COLO668 (cell line): ENCODE results near the gene LBHD1.
"Not testable (repeated sequence)": the region's sequence is repeated elsewhere in the genome, so short reads cannot be mapped to it uniquely, and the experiment has no call there.

Experiments
- DNase-seq: peaks from one replicate; lab custom pipeline; 2025; ENCODE audit not compliant: unreplicated experiment; lab: John Stamatoyannopoulos, UW

LBHD1 gene

DNA sequence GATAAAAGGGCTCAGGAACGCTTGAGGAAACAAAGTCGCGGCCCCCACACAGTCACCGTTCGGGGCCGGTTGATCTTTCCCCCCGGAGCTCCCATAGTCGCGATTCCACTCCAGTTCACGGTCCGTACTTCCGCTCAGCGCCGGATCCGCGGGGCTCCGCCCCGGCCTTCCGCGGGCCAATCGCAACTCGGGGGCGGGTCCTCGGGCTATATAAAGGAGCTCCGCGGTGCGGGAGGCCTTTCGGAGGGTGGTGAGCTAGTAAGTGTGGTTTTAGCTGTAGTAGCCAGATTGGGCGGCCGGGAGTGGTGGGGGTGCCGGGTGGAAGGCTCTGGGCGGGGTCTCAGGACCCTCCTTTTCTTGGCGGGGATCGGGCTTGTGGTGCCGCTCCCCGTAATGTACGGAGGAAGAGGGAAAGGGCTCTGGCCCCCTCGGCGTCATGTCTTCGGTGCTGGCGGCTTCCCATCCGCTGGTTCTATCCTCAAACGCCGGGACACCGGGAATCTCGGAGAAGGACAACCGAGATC is 6.9 kb downstream of the LBHD1 start, which contains the start of the genes C11orf98 and CSKMT:
Gene C11orf98 (minus strand): TSS at position 136 of the 524 bp plus-strand sequence. CDS start 41 bp downstream, at position 95.
Gene CSKMT (plus strand): TSS at position 238 of the 524 bp plus-strand sequence. CDS start 568 bp downstream, outside the sequence.
- DNase-seq: peak; percentile 92

DNA sequence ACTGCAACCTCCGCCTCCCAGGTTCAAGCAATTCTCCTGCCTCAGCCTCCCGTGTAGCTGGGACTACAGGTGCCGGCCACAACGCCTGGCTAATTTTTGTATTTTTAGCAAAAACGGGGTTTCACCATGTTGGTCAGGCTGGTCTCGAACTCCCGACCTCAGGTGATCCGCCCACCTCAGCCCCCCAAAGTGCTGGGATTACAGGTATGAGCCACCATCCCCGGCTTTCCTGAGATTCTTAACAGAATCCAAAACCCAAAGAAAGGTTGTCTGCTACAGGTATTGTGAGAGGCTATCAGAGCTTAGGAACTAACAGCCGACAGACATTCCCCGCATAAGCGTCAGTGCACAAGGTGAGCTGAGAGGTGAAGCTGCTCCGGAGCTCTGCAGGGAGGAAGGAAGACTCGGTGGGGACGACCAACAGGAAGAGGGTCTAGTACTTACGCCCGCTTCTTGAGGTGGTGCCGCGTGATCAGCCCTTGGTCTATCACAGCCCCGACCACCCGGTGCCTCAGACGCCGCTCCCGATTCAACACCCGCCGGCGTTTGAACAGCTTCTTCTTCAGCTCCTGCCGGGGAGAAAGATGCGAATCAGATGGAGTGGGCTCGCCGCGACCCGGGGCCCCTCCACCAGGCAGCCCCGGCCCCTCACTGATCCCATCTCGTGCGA is 7.5 kb downstream of the LBHD1 start:
- peak; percentile 60 for DNase-seq

DNA sequence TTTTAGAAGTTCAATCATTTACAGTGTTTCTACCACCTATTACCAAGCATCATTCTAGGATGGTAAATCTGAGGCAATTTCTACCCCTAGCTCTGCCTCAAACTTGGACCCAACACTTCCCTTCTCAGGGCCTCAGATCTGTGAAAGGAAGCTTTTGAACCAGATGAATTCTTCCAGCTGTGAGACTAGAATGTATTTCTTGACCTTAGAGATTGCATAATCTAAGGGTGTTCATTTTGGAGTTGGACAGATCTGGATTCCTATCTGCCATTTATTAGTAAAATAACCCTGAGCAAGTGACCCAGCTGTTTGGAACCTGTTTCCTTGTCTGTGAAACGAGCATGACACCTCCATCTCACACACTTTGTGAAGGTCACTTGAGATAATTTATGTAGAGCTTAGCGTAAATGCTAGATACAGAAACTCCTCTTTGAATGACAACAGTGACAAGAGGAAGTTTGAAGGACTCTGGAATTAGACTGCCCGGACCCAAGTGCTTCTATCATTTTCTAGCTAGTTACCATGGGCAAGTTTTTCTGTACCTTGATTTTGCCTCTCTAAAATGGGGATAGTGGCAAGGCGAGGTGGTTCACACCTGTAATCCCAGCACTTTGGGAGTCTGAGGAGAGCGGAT is 15.2 kb downstream of the LBHD1 start:
- no peak for DNase-seq

DNA sequence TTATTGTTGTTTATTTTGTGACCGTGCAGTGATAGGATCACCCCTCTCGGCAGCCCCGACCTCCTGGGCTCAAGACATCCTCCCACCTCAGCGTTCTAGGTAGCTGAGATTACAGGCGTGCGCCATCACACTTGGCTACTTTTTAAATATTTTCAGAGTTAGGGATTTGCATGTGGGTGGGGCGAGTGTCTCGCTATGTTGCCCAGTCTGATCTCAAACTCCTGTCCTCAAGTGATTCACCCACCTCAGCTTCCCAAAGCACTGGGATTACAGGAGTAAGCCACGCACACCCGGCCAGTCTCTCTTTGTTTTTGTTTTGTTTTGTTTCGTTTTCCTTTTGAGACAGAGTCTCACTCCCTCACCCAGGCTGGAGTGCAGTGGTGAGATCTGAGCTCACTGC is 17.8 kb downstream of the LBHD1 start:
- DNase-seq: no peak

DNA sequence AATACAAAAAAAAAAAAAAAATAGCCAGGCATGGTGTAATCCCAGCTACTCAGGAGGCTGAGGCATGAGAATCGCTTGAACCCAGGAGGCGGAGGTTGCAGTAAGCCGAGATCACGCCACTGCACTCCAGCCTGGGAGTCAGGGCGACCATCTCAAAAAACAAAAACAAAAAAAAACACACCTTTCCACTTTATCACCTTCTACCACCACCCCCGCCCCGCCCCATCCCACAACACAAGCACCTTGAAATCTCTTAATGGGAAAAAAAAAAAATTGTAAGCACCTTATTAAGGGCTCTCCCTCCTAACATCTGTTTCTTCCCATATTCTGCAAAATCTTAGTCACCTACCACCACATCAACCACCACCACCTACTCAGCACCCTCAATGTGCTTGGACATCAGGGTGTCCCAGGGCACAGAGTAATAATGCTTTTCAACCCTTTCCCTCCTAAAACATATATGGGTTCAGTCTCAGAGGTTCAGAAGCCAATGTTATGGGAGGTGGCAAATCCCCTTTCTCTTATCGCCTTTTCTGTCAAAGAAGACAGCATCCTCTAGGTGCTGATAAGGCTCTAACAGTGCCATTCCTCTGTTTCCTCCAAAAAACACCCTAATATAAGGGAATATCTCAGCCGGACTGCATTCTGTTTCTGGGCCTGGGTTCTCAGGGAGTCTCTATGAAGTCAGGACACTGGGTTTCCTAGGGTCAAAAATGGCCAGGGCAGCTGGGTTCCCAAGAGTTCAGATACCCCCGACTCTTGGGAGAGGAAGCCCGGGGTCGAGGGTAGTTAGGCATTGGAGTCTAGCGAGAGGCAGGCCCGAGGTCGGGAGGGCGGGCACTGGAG is 19.7 kb downstream of the LBHD1 start:
- no peak for DNase-seq

DNA sequence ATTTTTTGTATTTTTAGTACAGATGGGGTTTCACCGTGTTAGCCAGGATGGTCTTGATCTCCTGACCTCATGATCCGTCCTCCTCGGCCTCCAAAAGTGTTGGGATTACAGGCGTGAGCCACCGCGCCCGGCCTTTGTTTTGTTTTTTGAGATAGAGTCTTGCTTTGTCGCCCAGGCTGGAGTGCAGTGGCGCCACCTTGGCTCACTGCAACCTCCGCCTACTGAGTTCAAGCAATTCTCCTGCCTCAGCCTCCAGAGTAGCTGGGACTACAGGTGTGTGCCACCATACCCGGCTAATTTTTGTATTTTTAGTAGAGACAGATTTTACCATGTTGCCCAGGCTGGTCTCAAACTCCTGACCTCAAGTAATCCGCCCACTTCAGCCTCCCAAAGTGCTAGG is 21.8 kb downstream of the LBHD1 start:
- not testable (repeated sequence) for DNase-seq

DNA sequence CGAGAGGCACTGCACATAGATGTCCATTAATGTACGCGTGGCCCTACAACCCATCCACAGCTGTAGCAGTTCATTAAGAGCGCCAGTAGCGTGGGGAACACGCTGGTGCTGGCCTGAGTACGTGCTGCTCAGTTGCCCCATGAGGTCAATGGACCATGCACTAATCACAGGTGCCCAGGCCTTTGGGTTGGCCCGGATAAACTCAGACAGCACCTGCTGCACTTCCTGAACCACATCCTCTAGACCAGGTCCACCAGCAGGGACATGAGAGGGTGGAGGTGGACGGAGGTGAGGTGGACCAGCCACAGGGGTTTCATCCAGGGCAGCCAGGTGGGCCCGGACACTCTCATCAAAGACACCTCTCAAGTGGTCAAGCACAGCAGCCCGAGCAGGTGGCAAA is 22.6 kb downstream of the LBHD1 start:
- DNase-seq: no peak

DNA sequence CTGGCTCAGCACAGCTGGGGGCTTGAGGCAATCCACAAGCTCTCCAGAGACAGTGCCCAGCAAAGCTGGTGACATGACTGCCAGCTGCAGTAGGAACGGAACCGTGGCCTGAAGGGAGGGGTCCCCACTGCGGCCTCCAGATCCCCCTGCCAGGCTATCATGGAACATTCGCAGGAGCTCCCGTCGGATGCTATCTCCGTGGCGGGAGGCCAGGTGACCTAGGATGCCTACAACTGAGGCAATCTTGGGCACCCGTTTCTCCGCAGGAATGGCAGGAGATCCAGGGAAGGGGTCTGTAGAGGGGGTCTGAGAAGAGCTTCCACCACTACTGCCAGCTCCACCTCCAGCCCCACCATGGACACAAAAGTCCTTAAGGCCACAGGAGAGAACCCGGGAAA is 23.1 kb downstream of the LBHD1 start:
- DNase-seq: no peak

DNA sequence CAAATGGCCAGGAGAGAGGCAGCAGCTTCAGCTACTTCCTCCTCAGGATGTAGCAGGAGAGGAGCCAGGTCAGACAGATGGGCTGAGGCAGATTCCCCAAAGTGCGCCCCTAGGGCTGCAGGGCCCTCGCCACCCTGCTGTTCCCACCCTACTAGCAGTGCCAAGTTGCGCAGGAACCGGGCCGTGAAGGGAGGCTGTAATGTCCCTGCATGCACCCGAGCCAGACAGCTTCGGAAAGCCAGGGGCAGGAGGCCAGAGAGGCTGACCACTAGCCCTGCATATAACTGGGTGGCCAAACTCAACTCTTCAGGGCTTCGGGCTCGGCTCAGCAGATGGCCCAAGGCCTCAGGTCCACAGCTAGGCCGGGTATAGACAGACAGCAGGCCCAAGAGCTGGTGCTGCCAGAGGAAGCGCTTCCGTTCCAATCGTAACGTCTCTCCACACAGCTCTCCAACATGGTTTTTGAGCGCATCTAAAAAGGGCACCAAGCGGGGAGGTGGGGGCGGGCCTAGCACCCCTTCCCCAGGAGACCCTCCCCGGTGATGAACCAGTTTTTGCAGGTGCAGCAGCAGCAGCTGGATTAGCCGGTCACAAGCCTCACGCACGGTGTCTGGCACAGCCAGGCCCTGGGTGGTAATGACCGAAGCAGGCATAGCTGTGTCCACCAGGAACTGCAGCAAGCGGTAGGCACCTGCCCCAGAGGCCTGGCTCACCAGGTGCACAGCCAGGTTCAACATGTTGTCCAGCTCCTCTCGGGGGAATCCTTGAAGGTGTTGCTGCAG is 23.7 kb downstream of the LBHD1 start:
- DNase-seq: no peak

DNA sequence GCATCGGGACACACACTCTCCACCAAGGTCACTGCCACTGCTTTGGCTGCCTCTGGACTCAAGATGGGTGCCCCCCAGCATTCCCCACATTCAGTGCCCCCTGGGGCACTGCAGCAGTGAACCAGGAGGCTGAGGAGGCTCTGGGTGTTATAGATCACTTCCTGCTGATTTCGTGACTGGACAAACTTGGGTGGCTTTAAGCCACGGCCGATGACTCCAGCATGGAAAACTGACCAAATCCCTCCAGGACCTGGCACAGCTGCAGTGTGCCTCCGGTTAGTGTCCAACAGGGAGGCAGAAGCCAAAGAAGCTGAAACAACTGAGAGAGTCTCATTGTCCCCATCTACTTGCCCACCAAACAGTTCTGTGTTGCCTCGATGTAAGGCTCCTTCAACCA is 24.5 kb downstream of the LBHD1 start:
- no peak for DNase-seq

DNA sequence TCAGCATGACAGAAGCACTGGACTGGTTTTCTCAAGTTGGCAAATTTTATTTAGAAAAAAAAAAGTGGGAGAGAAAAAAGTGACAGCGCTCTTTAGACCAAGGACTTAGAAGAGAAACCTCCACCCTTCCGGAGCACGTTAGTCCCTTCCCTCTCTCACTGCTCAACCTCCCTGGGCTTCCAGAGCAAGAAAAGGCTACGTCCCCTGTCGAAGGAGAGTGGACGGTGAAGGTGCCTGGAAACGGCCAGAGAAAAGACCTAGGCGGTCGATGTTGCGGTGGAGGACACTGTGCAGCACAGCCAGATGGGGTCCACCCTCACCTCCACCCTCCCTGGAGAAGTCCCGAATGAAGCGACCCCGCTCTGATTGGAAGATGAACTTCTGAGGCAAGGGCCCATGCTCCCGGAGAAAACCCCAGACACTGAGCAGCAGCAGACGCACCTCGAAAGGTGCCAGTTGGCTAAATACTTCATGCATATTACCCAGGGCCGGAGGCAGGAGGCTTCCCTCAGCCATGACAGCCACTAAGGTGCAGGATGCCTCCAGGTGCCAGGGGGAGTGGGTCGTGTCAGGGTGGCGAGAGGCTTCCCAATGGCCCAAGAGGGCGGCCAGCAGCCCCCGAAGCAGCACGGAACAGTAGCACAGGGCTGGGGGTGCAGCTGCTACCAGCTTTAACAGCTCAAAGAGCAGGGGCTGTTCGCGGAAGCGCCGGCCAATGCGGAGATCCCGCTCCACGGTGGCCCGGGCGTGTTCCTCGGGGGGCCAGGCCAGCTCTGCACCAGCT is 25.1 kb downstream of the LBHD1 start:
- DNase-seq: no peak

DNA sequence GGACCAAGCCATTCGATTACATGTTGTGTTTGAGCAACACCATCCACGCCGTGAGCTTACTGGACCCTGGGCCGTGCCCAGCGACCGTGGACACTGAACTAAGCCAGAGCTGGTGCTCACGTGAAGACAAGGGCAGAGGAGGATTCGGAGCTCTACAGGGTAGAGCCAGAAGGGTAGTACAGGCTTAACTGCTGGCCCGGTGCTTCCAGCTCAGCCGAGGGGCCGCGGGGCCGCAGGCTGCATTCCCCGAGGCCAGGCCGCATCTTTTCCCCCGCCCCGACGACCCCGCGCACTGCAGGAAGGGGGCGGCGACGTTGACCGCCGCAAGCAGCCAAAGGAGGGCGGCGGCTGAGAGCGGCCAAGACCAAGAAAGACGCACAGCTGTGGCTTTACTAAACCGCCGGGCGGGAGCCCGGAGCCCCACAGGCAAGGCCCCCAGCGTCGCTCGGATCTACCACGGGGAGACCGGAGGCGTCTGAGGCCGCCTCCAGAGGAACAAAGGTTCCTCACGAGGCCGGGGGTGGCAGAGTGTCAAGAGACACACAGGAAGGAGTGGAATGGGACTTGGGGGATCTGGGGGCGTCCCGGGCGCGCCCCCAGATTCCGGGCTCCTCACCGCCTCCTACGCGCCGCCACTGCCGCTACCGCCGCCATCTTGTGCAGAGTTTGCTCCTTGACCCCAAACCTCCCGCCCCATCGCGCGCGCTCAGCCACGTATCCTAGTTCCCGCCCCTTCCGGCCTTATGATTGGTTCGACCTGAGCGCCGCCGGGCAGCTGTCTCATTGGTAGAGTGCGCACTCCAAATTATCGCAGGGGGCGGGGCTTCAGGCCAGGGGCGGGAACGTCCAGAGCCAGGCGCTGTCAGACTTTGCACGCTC is 25.9 kb downstream of the LBHD1 start, which contains the start of gene GANAB:
Gene GANAB (minus strand): TSS at position 668 of the 879 bp plus-strand sequence. CDS start 14 bp downstream, at position 654.
- peak; percentile 99 for DNase-seq

DNA sequence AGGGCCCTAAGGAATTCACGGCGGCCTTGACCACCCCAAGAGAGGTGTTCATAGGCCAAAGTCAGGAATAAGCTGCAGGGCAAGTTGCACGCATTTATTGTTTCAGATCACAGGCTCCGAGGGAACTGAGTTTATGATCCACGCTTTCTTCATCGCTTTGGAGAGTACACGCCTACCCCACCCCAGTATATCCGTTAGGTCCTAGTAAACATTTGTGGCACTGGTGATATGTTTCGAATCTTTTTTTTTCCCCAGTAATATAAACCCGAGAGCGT is 26.5 kb downstream of the LBHD1 start:
- no peak for DNase-seq

DNA sequence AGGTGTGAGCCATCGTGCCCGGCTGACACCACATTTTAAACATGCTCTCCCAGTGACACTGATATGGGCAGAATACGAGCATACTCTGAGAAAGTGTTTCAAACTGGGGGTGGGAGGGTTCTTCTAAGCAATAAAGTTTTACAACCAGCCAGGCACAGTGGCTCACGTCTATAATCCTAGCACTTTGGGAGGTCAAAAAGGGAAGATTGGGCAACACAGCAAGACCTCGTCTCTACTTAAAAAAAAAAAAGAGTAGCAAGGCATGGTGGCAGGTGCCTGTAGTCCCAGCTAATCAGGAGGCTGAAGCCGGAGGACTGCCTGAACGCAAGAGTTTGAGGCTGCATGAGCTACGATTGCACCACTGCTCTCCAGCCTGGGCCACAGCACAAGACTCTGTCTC is 27.8 kb downstream of the LBHD1 start:
- DNase-seq: no peak

DNA sequence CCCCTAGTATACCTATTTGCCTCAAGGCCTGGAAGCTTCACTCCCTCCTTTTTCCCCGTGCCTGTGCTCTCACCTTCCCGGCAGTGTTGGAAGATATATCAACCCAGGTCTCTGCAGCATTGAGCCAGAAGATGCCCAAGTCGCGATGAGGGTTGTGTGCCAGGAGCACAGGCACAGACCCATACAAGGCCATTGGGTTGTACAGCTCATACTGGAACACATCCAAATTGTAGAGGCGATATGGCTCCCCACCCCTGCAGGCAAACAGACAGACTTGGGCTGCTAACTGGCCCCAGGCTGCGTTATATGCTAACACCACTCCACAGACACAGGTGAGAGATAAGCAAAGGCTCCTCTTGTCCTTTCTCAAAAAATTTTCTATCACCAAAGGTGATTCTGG is 39.6 kb downstream of the LBHD1 start:
- DNase-seq: no peak

DNA sequence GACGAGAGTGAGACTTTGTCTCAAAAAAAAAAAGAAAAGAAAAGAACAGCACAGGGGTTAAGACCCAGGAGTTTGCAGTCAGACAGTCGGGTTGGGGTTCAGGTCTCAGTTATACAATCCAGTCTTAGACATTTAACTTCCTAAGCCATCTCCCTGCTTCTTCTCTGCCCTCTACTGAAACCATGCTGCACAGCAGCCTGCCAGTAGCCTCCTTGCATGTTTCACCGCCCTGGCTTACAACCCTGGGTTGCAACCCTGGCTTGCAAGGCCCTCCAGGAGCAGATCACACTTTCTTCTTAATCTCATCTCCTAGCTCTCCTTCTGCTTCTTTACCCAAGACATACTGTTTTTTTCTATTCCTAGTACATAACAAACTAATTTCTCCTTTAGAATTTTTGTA is 44.4 kb downstream of the LBHD1 start:
- no peak for DNase-seq

DNA sequence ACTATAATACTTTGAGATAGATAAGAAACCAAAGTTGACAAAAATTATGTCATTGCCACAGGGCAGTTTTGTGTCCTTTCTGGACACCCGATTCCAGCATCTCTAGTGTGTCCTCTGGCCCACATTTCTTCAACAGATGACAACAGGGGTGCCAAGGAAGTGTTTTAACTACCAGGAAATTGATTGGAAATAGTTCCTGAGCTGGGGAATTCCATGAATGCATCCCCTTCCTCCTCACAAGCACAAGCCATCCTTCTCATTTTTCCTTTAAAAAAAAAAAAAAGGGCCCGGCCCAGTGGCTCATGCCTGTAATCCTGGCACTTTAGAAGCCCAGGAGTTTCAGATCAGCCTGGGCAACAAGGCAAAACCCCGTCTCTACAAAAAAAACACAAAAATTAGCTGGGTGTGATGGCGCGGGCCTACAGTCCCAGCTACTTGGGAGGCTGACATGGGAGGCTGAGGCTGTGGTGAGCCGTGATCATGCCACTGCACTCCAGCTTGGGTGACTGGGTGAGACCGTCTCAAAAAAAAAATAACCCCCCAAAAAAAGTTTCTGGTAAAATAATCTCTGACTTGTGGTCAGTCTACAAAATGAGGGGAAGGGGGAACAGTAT is 49.5 kb downstream of the LBHD1 start:
- DNase-seq: no peak

DNA sequence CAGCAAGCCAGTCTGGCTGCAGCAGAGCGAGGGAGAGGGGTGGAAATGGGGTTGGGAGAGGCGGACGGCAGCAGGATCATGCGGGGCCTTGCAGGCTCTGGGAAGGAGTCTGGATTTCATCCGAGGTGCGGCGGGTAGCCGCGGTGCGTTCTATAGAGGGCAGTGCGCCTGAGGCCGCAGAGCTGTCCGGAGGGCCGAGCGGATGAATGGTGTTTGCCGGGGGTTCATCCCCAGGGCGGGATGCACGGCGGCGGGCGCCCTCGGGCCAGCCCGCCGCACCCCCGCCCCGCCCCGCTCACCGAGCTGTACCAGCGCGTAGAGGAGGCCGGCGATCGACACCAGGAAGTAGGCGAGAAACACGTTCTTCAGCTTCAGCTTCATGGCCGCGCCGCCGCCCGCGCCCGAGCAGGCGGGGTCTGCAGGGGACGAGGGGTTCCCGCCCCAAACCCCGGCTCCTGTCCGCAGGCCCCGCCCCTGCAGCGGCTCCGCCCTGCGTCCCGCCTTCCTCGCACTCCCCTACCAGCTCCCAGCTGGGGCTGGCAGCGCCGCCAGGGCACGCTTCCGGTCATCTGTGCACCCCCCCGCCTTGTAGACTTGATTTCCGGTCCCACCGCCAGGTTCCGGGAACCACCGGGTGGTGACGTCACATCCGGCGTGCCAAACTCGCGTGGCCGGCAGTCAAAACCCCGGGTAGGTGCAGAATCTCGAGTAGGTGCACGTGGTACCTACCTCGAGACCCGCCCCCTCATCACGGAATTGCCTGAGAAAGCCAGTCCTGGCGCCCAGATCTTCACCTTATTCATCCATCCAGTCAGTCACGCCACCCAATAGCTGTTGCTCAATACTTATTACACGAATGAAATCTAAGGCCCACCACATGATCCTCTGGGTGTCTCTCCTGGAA is 50.2 kb downstream of the LBHD1 start, which contains the start of gene B3GAT3:
Gene B3GAT3 (minus strand): TSS at position 420 of the 904 bp plus-strand sequence. CDS start 39 bp downstream, at position 381.
- DNase-seq: peak; percentile 99
